Smooth muscle cell (in vitro differentiated cells): ENCODE results near the gene SFTPD. TPM values are rescaled to one million over a fixed set of nuclear protein-coding genes. Genes with fewer than 3 reads are reported as not detected.

Experiments used
- DNase-seq: peaks from one replicate; lab custom pipeline; 2025; ENCODE audit not compliant: unreplicated experiment; lab: John Stamatoyannopoulos, UW
- H2AFZ ChIP-seq: fragments of 200-600 bp; sonication (generic); 2 replicates; pipeline ENCODE4 v1.6.0; 2016; ENCODE audit warnings: antibody characterized with exemption, low read depth, mild to moderate bottlenecking
- H3F3A ChIP-seq: fragments of 200-600 bp; sonication (generic); 2 replicates; pipeline ENCODE4 v1.6.0; 2017; ENCODE audit warnings: antibody characterized with exemption, low read depth
- H3K27ac ChIP-seq: fragments of 200-600 bp; sonication (generic); 2 replicates; pipeline ENCODE4 v1.5.1; 2016; ENCODE audit warnings: low read depth, mild to moderate bottlenecking
- H3K27me3 ChIP-seq: fragments of 200-600 bp; sonication (generic); 2 replicates; pipeline ENCODE4 v1.6.1; 2016; ENCODE audit warnings: low read depth, mild to moderate bottlenecking
- H3K36me3 ChIP-seq: fragments of 200-600 bp; sonication (generic); 2 replicates; pipeline ENCODE4 v1.5.1; 2016; ENCODE audit warnings: low read depth
- H3K4me1 ChIP-seq: fragments of 200-600 bp; sonication (generic); 2 replicates; pipeline ENCODE4 v1.5.1; 2016; ENCODE audit warnings: low read depth
- H3K4me2 ChIP-seq: fragments of 200-600 bp; sonication (generic); 2 replicates; pipeline ENCODE4 v1.6.0; 2016; ENCODE audit warnings: mild to moderate bottlenecking
- H3K4me3 ChIP-seq: fragments of 200-600 bp; sonication (generic); 2 replicates; pipeline ENCODE4 v1.5.1; 2016; ENCODE audit warnings: mild to moderate bottlenecking
- H3K79me2 ChIP-seq: fragments of 200-600 bp; sonication (generic); 2 replicates; pipeline ENCODE4 v1.6.0; 2016; ENCODE audit warnings: low read depth, mild to moderate bottlenecking
- H3K9ac ChIP-seq: fragments of 200-600 bp; sonication (generic); 2 replicates; pipeline ENCODE4 v1.6.0; 2016; ENCODE audit warnings: low read depth
- H3K9me3 ChIP-seq: fragments of 200-600 bp; sonication (generic); replicated peaks from 2 replicates; pipeline ENCODE4 v1.5.1; 2016; ENCODE audit warnings: low read depth
- H4K20me1 ChIP-seq: fragments of 200-600 bp; sonication (generic); 2 replicates; pipeline ENCODE4 v1.6.0; 2016; ENCODE audit warnings: low read depth
- CTCF ChIP-seq: fragments of 200-600 bp; sonication (generic); IDR thresholded peaks from 2 replicates; pipeline ENCODE4 v1.5.1; 2017; ENCODE audit warnings: borderline replicate concordance, mild to moderate bottlenecking, antibody characterized with exemption; ENCODE audit not compliant: insufficient read depth, poor library complexity, severe bottlenecking
- WGBS: methylation state at CpG from one replicate; pipeline ENCODE4 v1.1.7; 2016; ENCODE audit warnings: low lambda C conversion rate; 5-methylcytosine and 5-hydroxymethylcytosine counted together
- polyA plus RNA-seq: library from polyadenylated mRNA; unstranded; fragments of >200 nt; fragmentation: Nextera tagmentation; extraction: Ambion mirVana; gene quantifications from 2 replicates; pipeline ENCODE4 v1.2.1, GENCODE V29; 2016
- total RNA-seq: library from RNA; depleted of rRNA; stranded (reverse); fragments of >200 nt; gene quantifications from 2 replicates; pipeline ENCODE4 v1.2.3, GENCODE V29; 2014

SFTPD gene
- total and polyA plus RNA-seq, 2 experiments from 2014 or later, result 1.0 to 1.9 TPM

DNA sequence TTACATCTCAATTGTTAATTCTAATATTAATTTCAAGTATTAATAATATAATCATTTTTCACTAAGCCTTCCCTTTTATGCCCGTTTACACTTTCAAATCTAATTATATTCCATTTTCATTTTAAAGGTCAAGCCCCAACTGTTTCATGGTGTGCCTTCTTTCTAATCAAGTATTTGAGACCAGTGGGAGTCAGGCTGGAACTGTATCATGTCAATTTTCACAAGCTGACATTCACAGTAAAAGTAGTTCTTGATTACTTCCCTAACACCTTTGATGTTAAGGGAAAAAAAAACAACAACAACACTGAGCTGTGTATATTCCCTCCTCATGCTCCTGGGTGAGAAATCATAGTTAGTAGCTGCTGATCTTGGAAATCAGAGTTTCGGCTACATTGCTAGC is 38.1 kb downstream of the SFTPD start:
- Histone ChIP-seq H3K4me2 (no peak overlapping the region), H2AFZ (no peak overlapping the region), H3K9ac (no peak overlapping the region), H3K36me3 (no peaks in the 10 kb centered on the region), H3K27me3 (no peaks in the 10 kb centered on the region), H3K79me2 (no peaks in the 10 kb centered on the region), H3K27ac (no peak overlapping the region), H4K20me1 (no peaks in the 10 kb centered on the region), H3F3A (no peaks in the 10 kb centered on the region), H3K4me1 (no peaks in the 10 kb centered on the region), H3K4me3 (no peak overlapping the region), H3K9me3 (no peaks in the 10 kb centered on the region)
- DNase-seq, result no peak
- TF ChIP-seq CTCF, result no peak
- WGBS, result 92% methylated on average over 2 of the region's 2 CpGs

- no peak overlapping the region for H3K9ac ChIP-seq
- DNase-seq, result no peak
- no peaks in the 10 kb centered on the region for H3K79me2 ChIP-seq
- H3K27me3 ChIP-seq, result no peaks in the 10 kb centered on the region
- no peak overlapping the region for H3K4me2 ChIP-seq
- H3F3A ChIP-seq, result no peaks in the 10 kb centered on the region
- no peak for TF ChIP-seq CTCF
- H3K4me1 ChIP-seq, result no peaks in the 10 kb centered on the region
- no peak overlapping the region for H2AFZ ChIP-seq
- H3K9me3 ChIP-seq, result no peaks in the 10 kb centered on the region
- no peak overlapping the region for H3K27ac ChIP-seq
- H4K20me1 ChIP-seq, result no peaks in the 10 kb centered on the region
- no peaks in the 10 kb centered on the region for H3K36me3 ChIP-seq
- 96% methylated on average over 3 of the region's 3 CpGs for WGBS
- no peak overlapping the region for H3K4me3 ChIP-seq
Observed at GRCh38 chr10:79910344-79910743, 38.6 kb downstream of the SFTPD start.

- no peaks in the 10 kb centered on the region for H3K9me3 ChIP-seq
- peak overlapping the region; percentile 82 for H3K4me3 ChIP-seq
- no peaks in the 10 kb centered on the region for H4K20me1 ChIP-seq
- peak overlapping the region; percentile 32 for H3K9ac ChIP-seq
- WGBS, result 27% methylated on average over 10 of the region's 10 CpGs
- TF ChIP-seq CTCF, result no peak
- no peaks in the 10 kb centered on the region for H3K27me3 ChIP-seq
- no peak overlapping the region for H3K27ac ChIP-seq
- H3K4me2 ChIP-seq, result peak overlapping the region; percentile 94
- no peaks in the 10 kb centered on the region for H3F3A ChIP-seq
- H3K79me2 ChIP-seq, result no peaks in the 10 kb centered on the region
- DNase-seq, result no peak
- peak overlapping the region; percentile 98 for H2AFZ ChIP-seq
- no peaks in the 10 kb centered on the region for H3K4me1 ChIP-seq
- H3K36me3 ChIP-seq, result no peaks in the 10 kb centered on the region
Observed at GRCh38 chr10:79905322-79906314, 43.3 kb downstream of the SFTPD start.
